Ovary (tissue), 9 donors: ENCODE measurements around the gene NXNL1. TPM values are rescaled to one million over a fixed set of nuclear protein-coding genes. Genes with fewer than 3 reads are reported as not detected.

Source experiments
- DNase-seq, 5 donors: peaks; one replicate each; pipeline ENCODE4 v3.0.0-alpha.2; 2019 to 2020
- H3K27ac ChIP-seq, 2 donors: fragments of 200-600 bp; one replicate each; pipeline versions ENCODE4 v1.5.1 to v1.8.0; 2019 to 2022
- H3K27me3 ChIP-seq: fragments of 200-600 bp; one replicate; pipeline ENCODE4 v1.8.0; 2022
- H3K36me3 ChIP-seq: fragments of 200-600 bp; sonication (generic); one replicate; pipeline ENCODE4 v1.5.1; 2019
- H3K4me1 ChIP-seq: one replicate; pipeline ENCODE4 v1.8.1; 2013; ENCODE audit warnings: mild to moderate bottlenecking, moderate library complexity; ENCODE audit not compliant: insufficient read depth
- H3K4me3 ChIP-seq: fragments of 200-600 bp; sonication (generic); one replicate; pipeline ENCODE4 v1.5.1; 2017
- H3K9me3 ChIP-seq, 2 donors: fragments of 200-600 bp in 1 of 2; sonication (generic) in 1 of 2; one replicate each; pipeline versions ENCODE4 v1.5.1 to v1.8.1; 2013 to 2019; ENCODE audit warnings: mild to moderate bottlenecking in 1 of 2, moderate library complexity in 1 of 2
- CTCF ChIP-seq, 3 donors: fragments of 450-650 bp in 2 of 3; fragments of 200-600 bp in 1 of 3; IDR thresholded peaks; one replicate each; pipeline versions ENCODE4 v1.5.1 to v1.8.0; 2016 to 2022; ENCODE audit warnings: antibody characterized with exemption in 3 of 3, mild to moderate bottlenecking in 1 of 3
- EP300 ChIP-seq: sonication (generic); formaldehyde crosslinking; IDR thresholded peaks from one replicate; pipeline ENCODE4 v1.6.1; 2017; ENCODE audit warnings: antibody characterized with exemption
- POLR2A ChIP-seq: fragments of 450-650 bp; IDR thresholded peaks from one replicate; pipeline ENCODE4 v1.6.1; 2017; ENCODE audit warnings: antibody characterized with exemption, mild to moderate bottlenecking, moderate library complexity
- WGBS, 3 donors: extraction: QIAGEN DNeasy Blood & Tissue Kit in 1 of 3; methylation state at CpG; one replicate each; pipeline versions ENCODE4 v1.1.5 to v1.1.7; 2013 to 2017; 5-methylcytosine and 5-hydroxymethylcytosine counted together
- intact Hi-C, 4 donors: fragments of 100-400 bp; cut with DNase I; formaldehyde crosslinking; loops; one replicate each; pipeline versions ENCODE4 v1.11.0 to v1.15.1; 2022 to 2023
- polyA plus RNA-seq, 2 donors: library from polyadenylated mRNA; stranded (reverse); fragments of 200-250 nt in 1 of 2; fragments of 350-450 nt in 1 of 2; fragmentation: Illumina TruSeq in 1 of 2; extraction: RNeasy Lipid Tissue Mini Kit (QIAGEN cat#74804) in 1 of 2; gene quantifications; one replicate each; pipeline ENCODE4 v1.2.3, GENCODE V29; 2013 to 2014
- total RNA-seq, 7 donors: library from RNA; depleted of rRNA in 2 of 7; stranded (reverse); fragments of >200 nt in 2 of 7; fragmentation: NEBNext Ultra II Directional in 3 of 7; extraction: Animal tissue kit (Norgen Biotek cat#: 25700) in 3 of 7; gene quantifications; one replicate each; pipeline versions ENCODE4 v1.1.0 to v1.2.4, GENCODE V29; 2016 to 2023
- donor health status: DM: no; HTN: no; CAD: no; lungs with moderate emphysema.
- donor health status: DM: no; HTN: no; CAD: no.
- donor health status: Bipolar disorder and iron deficiency.
- donor health status: DM: yes; HTN: yes; CAD: no.
- donor health status: DM: no; HTN: no; CAD: no.
- donor health status: DM: yes; HTN: yes; CAD: no.

Gene NXNL1
- total and polyA plus RNA-seq, 9 donors = 0.11 TPM; not detected in 8

GRCh38 chr19:17435218-17435617 lies 25.5 kb downstream of the NXNL1 start:
- TF ChIP-seq POLR2A (no peak), CTCF (IDR thresholded peaks at IDR 0.05) (no peak), EP300 (no peak)
- Histone ChIP-seq H3K4me1 (no peaks in the 10 kb centered on the region), H3K36me3 (no peaks in the 10 kb centered on the region), H3K4me3 (no peak overlapping the region), H3K9me3 (no peaks in the 10 kb centered on the region), H3K27ac (no peak overlapping the region), H3K27me3 (no peaks in the 10 kb centered on the region)
- WGBS, 3 donors = 88 to 90% (median 88%) methylated on average over 7 of the region's 7 CpGs
- DNase-seq = no peak
- intact Hi-C loops = no loop called here

DNA sequence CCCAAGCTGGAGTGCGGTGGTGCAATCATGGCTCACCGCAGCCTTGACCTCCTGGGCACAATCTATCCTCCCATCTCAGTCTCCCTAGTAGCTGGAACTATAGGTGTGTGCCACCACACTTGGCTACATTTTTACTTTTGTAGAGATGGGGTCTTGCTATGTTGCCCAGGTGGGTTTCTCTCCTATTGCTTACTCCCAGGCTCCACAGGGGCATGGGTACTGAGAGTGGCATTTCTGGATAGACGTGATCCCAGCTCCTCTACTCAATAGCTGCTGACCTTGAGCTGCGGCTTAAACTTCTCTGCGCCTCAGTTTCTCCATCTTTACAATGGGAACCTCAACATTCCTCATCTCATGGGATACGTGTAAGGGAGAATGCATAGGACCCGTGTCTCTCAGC lies 29.3 kb downstream of the NXNL1 start:
- H3K4me1 ChIP-seq = peaks cover 9% of the 10 kb centered on the region
- H3K9me3 ChIP-seq = no peaks in the 10 kb centered on the region
- H3K36me3 ChIP-seq = no peaks in the 10 kb centered on the region
- no peak overlapping the region for H3K27ac ChIP-seq
- no peak overlapping the region for H3K4me3 ChIP-seq
- WGBS, 3 donors = 88 to 93% (median 89%) methylated on average over 7 of the region's 7 CpGs
- no peak for DNase-seq
- intact Hi-C loops = no loop called here
- H3K27me3 ChIP-seq = no peaks in the 10 kb centered on the region
- no peak for TF ChIP-seq POLR2A
- TF ChIP-seq CTCF (IDR thresholded peaks at IDR 0.05) = no peak
- TF ChIP-seq EP300 = no peak

DNA sequence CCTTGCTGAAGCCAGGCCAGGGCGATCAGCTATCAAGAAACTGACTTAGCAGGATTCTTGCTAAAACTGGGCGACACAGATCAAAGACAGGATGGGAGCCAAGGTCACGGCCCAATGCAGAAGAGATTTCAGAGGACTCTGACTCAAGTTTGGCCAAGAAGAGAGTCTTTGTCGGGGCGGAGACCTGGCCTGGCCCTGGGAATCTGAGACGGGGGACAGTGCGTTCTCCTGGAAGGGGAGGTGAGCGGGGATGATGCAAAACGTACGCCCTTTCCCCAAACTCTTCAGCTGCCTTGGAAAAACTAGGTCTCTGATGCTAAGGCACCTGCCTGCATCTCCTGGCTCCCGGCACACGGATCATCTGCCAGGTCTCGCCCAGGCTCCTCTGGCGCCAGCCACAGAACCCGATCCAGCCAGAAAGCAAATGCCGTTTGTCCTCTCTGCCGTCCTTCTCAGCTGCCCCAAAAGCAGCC lies 31.0 kb downstream of the NXNL1 start:
- WGBS, 3 donors = 6 to 15% (median 13%) methylated on average over 17 of the region's 17 CpGs
- peak in 4 of 5 donors; percentile 55 to 88 (median 80) for DNase-seq
- Histone ChIP-seq H3K4me3 (no peak overlapping the region), H3K27ac (peak overlapping the region in 1 of 2 donors; percentile 49), H3K36me3 (no peaks in the 10 kb centered on the region), H3K4me1 (peaks cover 9% of the 10 kb centered on the region), H3K27me3 (no peaks in the 10 kb centered on the region), H3K9me3 (no peaks in the 10 kb centered on the region)
- TF ChIP-seq EP300 = no peak
- no peak for TF ChIP-seq POLR2A
- TF ChIP-seq CTCF (IDR thresholded peaks at IDR 0.05) = no peak
- intact Hi-C loops = no loop called here

DNA sequence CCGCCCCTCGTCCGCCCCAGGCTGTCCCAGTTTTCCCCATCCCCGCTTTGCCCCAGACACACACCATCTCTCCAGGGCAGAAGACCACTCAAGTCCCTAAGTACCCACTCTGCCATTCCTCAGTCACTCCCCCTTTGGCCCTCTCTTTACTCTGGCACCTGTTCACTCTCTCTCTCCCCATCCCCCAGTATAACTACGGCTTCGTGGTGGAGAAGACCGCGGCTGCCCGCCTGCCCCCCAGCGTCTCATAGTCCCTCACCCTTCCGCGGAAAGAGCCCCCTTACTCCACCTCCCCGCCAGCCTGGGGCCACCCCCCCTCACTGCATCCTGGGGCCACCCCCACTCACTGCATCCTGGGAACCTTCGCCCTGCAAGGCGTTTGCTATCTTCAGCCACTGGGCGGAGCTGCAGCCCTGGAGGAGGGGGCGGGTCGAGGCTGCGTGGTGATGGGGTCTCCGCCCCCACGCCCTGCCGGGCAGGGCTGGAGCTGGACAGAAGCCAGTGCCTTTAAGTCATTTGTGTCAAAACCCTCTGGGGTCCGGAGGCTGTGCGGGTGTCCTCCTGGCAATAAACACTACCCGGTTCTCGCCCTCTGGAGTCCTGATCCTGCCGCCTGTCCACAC lies 35.9 kb downstream of the NXNL1 start:
- no peak overlapping the region for H3K27ac ChIP-seq
- peak in 2 of 3 donors; percentile 58 to 73 for TF ChIP-seq CTCF (IDR thresholded peaks at IDR 0.05)
- no peak for TF ChIP-seq POLR2A
- TF ChIP-seq EP300 = no peak
- intact Hi-C loops = loop anchor here in 1 of 4 donors (5.0 kb wide), 1 partner anchor 42 kb away; no protein-coding TSS in a partner anchor
- no peak overlapping the region for H3K4me3 ChIP-seq
- H3K4me1 ChIP-seq = peaks cover 5% of the 10 kb centered on the region
- DNase-seq = peak; percentile 64 to 80 (median 65)
- no peaks in the 10 kb centered on the region for H3K36me3 ChIP-seq
- H3K9me3 ChIP-seq = no peaks in the 10 kb centered on the region
- WGBS, 3 donors = 22 to 25% (median 25%) methylated on average over 27 of the region's 27 CpGs
- no peaks in the 10 kb centered on the region for H3K27me3 ChIP-seq
